HepG2 (cell line): ENCODE results near the gene TXNDC11. TPM values are rescaled to one million over a fixed set of nuclear protein-coding genes. Genes with fewer than 3 reads are reported as not detected.

Experiments
- ADNP ChIP-seq: sonication (generic); formaldehyde crosslinking; IDR thresholded peaks from 2 replicates; pipeline ENCODE4 v1.4.0; 2020; ENCODE audit warnings: missing genetic modification reagents
- FOXA1 ChIP-seq, 2 experiments: fragments of 450-650 bp in 1 of 2; sonication (generic) in 1 of 2; formaldehyde crosslinking in 1 of 2; IDR thresholded peaks; 2 replicates each; pipeline versions ENCODE4 v1.4.0 to v1.6.1; 2016 to 2020; ENCODE audit warnings: missing genetic modification reagents in 1 of 2
- FOXK1 ChIP-seq: sonication (generic); formaldehyde crosslinking; IDR thresholded peaks from 2 replicates; pipeline ENCODE4 v1.4.0; 2020; ENCODE audit warnings: low read depth, missing genetic modification reagents, borderline replicate concordance
- HNF1A ChIP-seq, 2 experiments: sonication (generic) in 1 of 2; formaldehyde crosslinking in 1 of 2; IDR thresholded peaks; 2 replicates each; pipeline versions ENCODE4 v1.4.0 to v1.6.1; 2016 to 2020; ENCODE audit warnings: borderline replicate concordance in 1 of 2, low read depth in 1 of 2, mild to moderate bottlenecking in 1 of 2, missing genetic modification reagents in 1 of 2
- MIER3 ChIP-seq: IDR thresholded peaks from 2 replicates; pipeline ENCODE4 v1.6.1; 2016; ENCODE audit warnings: missing compliant biosample characterization, borderline replicate concordance
- MLXIP ChIP-seq: sonication (generic); formaldehyde crosslinking; IDR thresholded peaks from 2 replicates; pipeline ENCODE4 v1.9.0; 2021; ENCODE audit warnings: missing genetic modification reagents, borderline replicate concordance
- REL ChIP-seq: sonication (generic); formaldehyde crosslinking; conservative IDR thresholded peaks from 2 replicates; pipeline ENCODE4 v1.8.0; 2022; ENCODE audit warnings: mild to moderate bottlenecking, missing genetic modification reagents, moderate library complexity
- ZBTB40 ChIP-seq, 2 experiments: fragments of 450-650 bp in 1 of 2; sonication (generic) in 1 of 2; formaldehyde crosslinking in 1 of 2; IDR thresholded peaks; 2 replicates each; pipeline versions ENCODE4 v1.6.1 to v1.8.0; 2016 to 2022; ENCODE audit warnings: antibody characterized with exemption in 1 of 2, mild to moderate bottlenecking in 1 of 2, missing genetic modification reagents in 1 of 2
- ZMYM3 ChIP-seq: sonication (generic); formaldehyde crosslinking; IDR thresholded peaks from 2 replicates; pipeline ENCODE4 v1.5.1; 2020; ENCODE audit warnings: mild to moderate bottlenecking, missing genetic modification reagents
- ZNF441 ChIP-seq: sonication (generic); formaldehyde crosslinking; IDR thresholded peaks from 2 replicates; pipeline ENCODE4 v1.7.0; 2021; ENCODE audit warnings: missing genetic modification reagents, borderline replicate concordance
- polyA plus RNA-seq, 8 experiments: library from polyadenylated mRNA; depleted of rRNA in 3 of 8; stranded (reverse) in 7 of 8; unstranded in 1 of 8; fragments of >200 nt; fragmentation: Illumina TruSeq in 4 of 8; extraction: Trizol in 4 of 8; gene quantifications; 2 replicates each; pipeline versions ENCODE4 v1.2.1 to v1.2.3, GENCODE V29; 2011 to 2016; ENCODE audit warnings: low read depth in 4 of 8, missing spikeins in 1 of 8, mixed read lengths in 1 of 8; ENCODE audit not compliant: insufficient read depth in 1 of 8
- total RNA-seq, 5 experiments: library from RNA; depleted of rRNA; stranded (reverse); fragments of >200 nt; fragmentation: Illumina TruSeq; extraction: Trizol; gene quantifications; 2 replicates each; pipeline ENCODE4 v1.2.3, GENCODE V29; 2016; ENCODE audit warnings: low read depth in 1 of 5

Gene TXNDC11
- total and polyA plus RNA-seq, 2 of the 13 experiments (the other 11 are each of a cell fraction or from before 2014, with no cell fraction given) = 74.9 to 123 TPM

GRCh38 chr16:11748404-11749254 is 6.0 kb upstream of the TXNDC11 start (continued):
- TF ChIP-seq ZBTB40 (IDR thresholded peaks at IDR 0.05) (no peak), ZBTB40 (CRISPR knock-in tag; IDR thresholded peaks at IDR 0.05) (no peak; the same call in 1 of the 2 replicates), ADNP (CRISPR knock-in tag) (peak; percentile 77; the same call in 1 of the 2 replicates), ZMYM3 (CRISPR knock-in tag) (peak; percentile 97), ZNF441 (CRISPR knock-in tag) (no peak), FOXK1 (CRISPR knock-in tag) (peak; percentile 48; the same call in 1 of the 2 replicates), REL (peak; percentile 10; the same call in 1 of the 2 replicates), FOXA1 (IDR thresholded peaks at IDR 0.05) (no peak), FOXA1 (CRISPR knock-in tag; IDR thresholded peaks at IDR 0.05) (no peak), HNF1A (IDR thresholded peaks at IDR 0.05; ENCODE audit: low read depth) (peak; percentile 98), HNF1A (CRISPR knock-in tag; IDR thresholded peaks at IDR 0.05; ENCODE audit: borderline replicate concordance) (peak; percentile 99), MIER3 (CRISPR knock-in tag) (0 out of 2 replicates have a peak, but pooled peaks have one; percentile 14), MLXIP (no peak)
